H1 (cell line): ENCODE measurements around the gene SCN4A. TPM values are rescaled to one million over a fixed set of nuclear protein-coding genes. Genes with fewer than 3 reads are reported as not detected.

Experiments
- CTCF ChIA-PET: fragments of 300-600 bp; sonication (Branson Sonifier 250); formaldehyde crosslinking; loops from one replicate; lab custom pipeline; 2021; ENCODE audit not compliant: partially characterized antibody; lab: Charles Lee
- POLR2A ChIA-PET: fragments of 300-600 bp; sonication (Branson Sonifier 250); formaldehyde crosslinking; loops from one replicate; lab custom pipeline; 2021; ENCODE audit warnings: inconsistent platforms; ENCODE audit not compliant: partially characterized antibody; lab: Charles Lee
- DNase-seq, 2 experiments: peaks; one replicate each; pipeline versions ENCODE4 v3.0.0 to v3.0.0-alpha.2; 2010 to 2022; ENCODE audit warnings: low spot score in 2 of 2, low read depth in 1 of 2, mixed read lengths in 1 of 2
- FAIRE-seq: peaks from 2 replicates; lab custom pipeline; 2011; peaks lifted over from hg19 to GRCh38; lab: Jason Lieb, UNC
- H2AFZ ChIP-seq: 2 replicates; pipeline ENCODE4 v1.8.1; 2012; ENCODE audit warnings: low read length, inconsistent platforms
- H2AK5ac ChIP-seq: 2 replicates; pipeline ENCODE4 v1.6.1; 2013; ENCODE audit warnings: low read depth, low read length
- H2BK120ac ChIP-seq: replicated peaks from 2 replicates; pipeline ENCODE3; 2013; ENCODE audit warnings: low read depth, low read length, inconsistent platforms
- H2BK12ac ChIP-seq: 2 replicates; pipeline ENCODE4 v1.6.1; 2013; ENCODE audit warnings: low read depth, low read length
- H2BK15ac ChIP-seq: 2 replicates; pipeline ENCODE4 v1.6.1; 2013; ENCODE audit warnings: low read length
- H2BK20ac ChIP-seq: 2 replicates; pipeline ENCODE4 v1.6.1; 2013; ENCODE audit warnings: low read length
- H2BK5ac ChIP-seq: 2 replicates; pipeline ENCODE4 v1.6.1; 2013; ENCODE audit warnings: low read depth, low read length
- H3K14ac ChIP-seq: 2 replicates; pipeline ENCODE4 v1.6.1; 2013; ENCODE audit warnings: inconsistent platforms; ENCODE audit not compliant: insufficient read length
- H3K18ac ChIP-seq: 2 replicates; pipeline ENCODE4 v1.6.1; 2013; ENCODE audit warnings: low read length; ENCODE audit errors: extremely low read depth
- H3K23ac ChIP-seq: 2 replicates; pipeline ENCODE4 v1.6.1; 2013; ENCODE audit warnings: inconsistent platforms; ENCODE audit not compliant: insufficient read length
- H3K23me2 ChIP-seq: 2 replicates; pipeline ENCODE4 v1.6.1; 2013; ENCODE audit warnings: low read depth, low read length
- H3K27ac ChIP-seq: 2 replicates; pipeline ENCODE4 v1.6.1; 2011; ENCODE audit warnings: low read depth, low read length, inconsistent platforms
- H3K27me3 ChIP-seq, 4 experiments: replicated peaks in 1 of 4; 1 replicate in 1 of 4; 2 replicates in 3 of 4; pipeline versions ENCODE4 v1.6.1 to v1.8.1; 2011 to 2013; ENCODE audit warnings: low read length in 3 of 4, mild to moderate bottlenecking in 3 of 4, inconsistent platforms in 2 of 4, mixed read lengths in 2 of 4, moderate library complexity in 1 of 4; ENCODE audit not compliant: control insufficient read depth in 3 of 4, insufficient read depth in 3 of 4; ENCODE audit errors: extremely low read depth in 1 of 4
- H3K36me3 ChIP-seq, 4 experiments: 2 replicates each; pipeline versions ENCODE4 v1.6.1 to v1.8.1; 2011 to 2013; ENCODE audit warnings: mild to moderate bottlenecking in 4 of 4, low read length in 3 of 4, moderate library complexity in 2 of 4, control low read depth in 1 of 4, inconsistent platforms in 1 of 4; ENCODE audit not compliant: insufficient read depth in 4 of 4, control insufficient read depth in 2 of 4
- H3K4ac ChIP-seq: replicated peaks from 2 replicates; pipeline ENCODE3; 2013; ENCODE audit warnings: low read length, low read depth, mixed read lengths, inconsistent platforms; ENCODE audit not compliant: insufficient read length
- H3K4me1 ChIP-seq, 4 experiments: replicated peaks in 1 of 4; 1 replicate in 1 of 4; 2 replicates in 3 of 4; pipeline versions ENCODE4 v1.6.1 to v1.8.1; 2011 to 2013; ENCODE audit warnings: low read length in 3 of 4, inconsistent platforms in 2 of 4, mixed read lengths in 1 of 4; ENCODE audit not compliant: insufficient read depth in 4 of 4, control insufficient read depth in 3 of 4
- H3K4me2 ChIP-seq, 2 experiments: 2 replicates each; pipeline versions ENCODE4 v1.6.1 to v1.8.1; 2011 to 2013; ENCODE audit warnings: low read depth in 2 of 2, low read length in 2 of 2, control low read depth in 1 of 2, inconsistent platforms in 1 of 2, mild to moderate bottlenecking in 1 of 2; ENCODE audit not compliant: insufficient read depth in 1 of 2
- H3K4me3 ChIP-seq, 4 experiments: fragments of 200-600, 300-600 bp in 1 of 4; sonication (generic), shearing (Covaris generic), sonication (Bioruptor Twin) in 1 of 4; 2 replicates each; pipeline versions ENCODE4 v1.5.1 to v1.8.1; 2011 to 2016; ENCODE audit warnings: low read length in 4 of 4, low read depth in 3 of 4, control low read depth in 2 of 4, inconsistent platforms in 2 of 4, mild to moderate bottlenecking in 2 of 4, mixed read lengths in 1 of 4, moderate library complexity in 1 of 4; ENCODE audit not compliant: insufficient read depth in 2 of 4; ENCODE audit errors: extremely low read depth in 1 of 4
- H3K56ac ChIP-seq: replicated peaks from 2 replicates; pipeline ENCODE3; 2013; ENCODE audit warnings: low read depth, mild to moderate bottlenecking, mixed read lengths, low read length, inconsistent platforms; ENCODE audit not compliant: insufficient read length
- H3K79me1 ChIP-seq: 2 replicates; pipeline ENCODE4 v1.6.1; 2013; ENCODE audit warnings: low read depth, low read length, control low read depth
- H3K79me2 ChIP-seq, 2 experiments: 2 replicates each; pipeline versions ENCODE4 v1.6.1 to v1.8.1; 2012 to 2013; ENCODE audit warnings: low read length in 2 of 2, mild to moderate bottlenecking in 2 of 2, inconsistent platforms in 1 of 2; ENCODE audit not compliant: insufficient read depth in 2 of 2, control insufficient read depth in 1 of 2
- H3K9ac ChIP-seq, 4 experiments: replicated peaks in 1 of 4; 1 replicate in 1 of 4; 2 replicates in 3 of 4; pipeline versions ENCODE4 v1.6.1 to v1.8.1; 2011 to 2013; ENCODE audit warnings: low read depth in 3 of 4, low read length in 3 of 4, control low read depth in 2 of 4, mild to moderate bottlenecking in 2 of 4, moderate library complexity in 2 of 4, inconsistent platforms in 1 of 4; ENCODE audit errors: extremely low read depth in 1 of 4
- H3K9me3 ChIP-seq, 2 experiments: 2 replicates each; pipeline versions ENCODE4 v1.6.1 to v1.8.1; 2012 to 2013; ENCODE audit warnings: mild to moderate bottlenecking in 2 of 2, moderate library complexity in 2 of 2, control low read depth in 1 of 2, inconsistent platforms in 1 of 2, low read depth in 1 of 2, low read length in 1 of 2, mixed read lengths in 1 of 2; ENCODE audit not compliant: insufficient read depth in 2 of 2
- H4K20me1 ChIP-seq, 2 experiments: replicated peaks in 1 of 2; 2 replicates each; pipeline versions ENCODE3 to v1.8.1; 2011 to 2013; ENCODE audit warnings: inconsistent platforms in 2 of 2, low read length in 2 of 2, mild to moderate bottlenecking in 1 of 2; ENCODE audit not compliant: insufficient read depth in 2 of 2, control insufficient read depth in 1 of 2
- H4K5ac ChIP-seq: 2 replicates; pipeline ENCODE4 v1.6.1; 2013; ENCODE audit warnings: low read length, low read depth, mixed read lengths, inconsistent platforms; ENCODE audit not compliant: insufficient read length
- H4K8ac ChIP-seq: 2 replicates; pipeline ENCODE4 v1.8.0; 2013; ENCODE audit warnings: mild to moderate bottlenecking, moderate library complexity, low read length, inconsistent platforms; ENCODE audit not compliant: insufficient read depth; ENCODE audit errors: extremely low read depth
- H4K91ac ChIP-seq: replicated peaks from 2 replicates; pipeline ENCODE3; 2013; ENCODE audit warnings: low read length, mixed read lengths, inconsistent platforms; ENCODE audit not compliant: insufficient read length
- BCL11A ChIP-seq, 2 experiments: IDR thresholded peaks; one replicate each; pipeline ENCODE4 v1.6.1; 2011; ENCODE audit warnings: low read depth in 2 of 2, low read length in 2 of 2, mild to moderate bottlenecking in 2 of 2
- CREB1 ChIP-seq: IDR thresholded peaks from 2 replicates; pipeline ENCODE4 v1.6.1; 2012; ENCODE audit warnings: inconsistent platforms
- WGBS, 2 experiments: shearing (Covaris generic) in 1 of 2; methylation state at CpG; one replicate each; pipeline versions ENCODE4 v1.1.6 to v1.1.7; 2013 to 2015; ENCODE audit warnings: low lambda C conversion rate in 2 of 2, mixed read lengths in 2 of 2, inconsistent platforms in 1 of 2, low coverage in 1 of 2, missing lambda C conversion rate in 1 of 2; ENCODE audit not compliant: insufficient replicate concordance in 2 of 2, insufficient coverage in 1 of 2, insufficient read length in 1 of 2; ENCODE audit errors: extremely low coverage in 1 of 2, missing lambda C conversion rate in 1 of 2; 5-methylcytosine and 5-hydroxymethylcytosine counted together
- polyA plus RNA-seq, 7 experiments: library from polyadenylated mRNA; depleted of rRNA in 3 of 7; stranded (reverse) in 5 of 7; unstranded in 2 of 7; fragments of >200 nt in 5 of 7; fragments of 200-250 nt in 2 of 7; gene quantifications; 1 replicate in 5 of 7; 2 replicates in 1 of 7; 4 replicates in 1 of 7; pipeline versions ENCODE4 v1.2.1 to v1.2.3, GENCODE V29; 2011 to 2013; ENCODE audit warnings: missing spikeins in 2 of 7, mixed read lengths in 2 of 7
- total RNA-seq: library from RNA; stranded (reverse); fragmentation: NEBNext Ultra II Directional; extraction: Animal tissue kit (Norgen Biotek cat#: 25700); gene quantifications from 2 replicates; pipeline ENCODE4 v1.2.1, GENCODE V29; 2021

SCN4A gene
- total and polyA plus RNA-seq, 2 of the 8 experiments (the other 6 are each of a cell fraction or from before 2014, with no cell fraction given): 5.0 to 8.5 TPM

DNA sequence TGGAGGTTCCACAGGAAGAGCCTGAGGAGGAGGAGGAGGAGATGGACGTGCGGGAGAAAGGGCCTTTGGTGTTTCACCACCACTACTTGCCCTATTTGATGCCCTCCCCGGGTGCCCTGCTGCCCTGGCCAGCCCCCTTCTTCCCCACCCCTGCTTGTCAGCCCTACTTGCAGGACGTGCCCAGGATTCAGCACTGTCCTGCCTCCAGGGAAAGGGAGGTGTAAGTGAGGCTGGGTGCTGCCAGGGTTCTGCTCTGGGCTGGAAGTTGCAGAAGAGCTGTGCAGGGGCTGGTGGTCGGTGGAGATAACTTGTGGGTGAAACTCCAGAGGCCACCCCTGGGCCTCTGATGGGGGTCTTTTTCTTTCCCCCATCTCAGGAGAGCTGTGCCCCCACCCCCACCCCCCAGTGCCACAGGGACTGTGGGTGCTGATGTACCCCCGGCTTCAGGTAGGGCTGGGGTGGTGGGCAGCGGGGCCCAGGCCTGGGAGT lies 28.4 kb upstream of the SCN4A start:
- H3K23ac ChIP-seq: no peak overlapping the region
- no peak overlapping the region for H4K8ac ChIP-seq
- 91% methylated on average over 6 of the region's 7 CpGs; no CpG with 5 or more reads in 1 of the 2 experiments for WGBS, 2 experiments
- peaks cover 12% of the 10 kb centered on the region; the same call in 1 of the 2 replicates for H3K23me2 ChIP-seq
- H3K27ac ChIP-seq: no peak overlapping the region
- peaks cover 0 to 28% (median 16%) of the 10 kb centered on the region in 4 experiments; a peak in 5 of 7 replicates for H3K27me3 ChIP-seq
- H2AK5ac ChIP-seq: no peak overlapping the region
- no peak overlapping the region for H2BK12ac ChIP-seq
- FAIRE-seq (no peak), DNase-seq (no peak)
- TF ChIP-seq CREB1 (no peak), BCL11A (IDR thresholded peaks at IDR 0.05; ENCODE audit: low read depth in 2 of 2, low read length in 2 of 2) (no peak)
- no peaks in the 10 kb centered on the region for H3K9me3 ChIP-seq
- no peak overlapping the region for H2BK120ac ChIP-seq
- no peak overlapping the region for H2BK20ac ChIP-seq
- CTCF ChIA-PET: interaction anchor here (0.7 to 2.1 kb wide), 8 partner anchors 11 to 89 kb away, joined by 3 to 9 read pairs (median 3); partner anchors contain the start of gene CSHL1
- H3K14ac ChIP-seq: no peak overlapping the region
- H3K4me2 ChIP-seq: no peak overlapping the region
- no peak overlapping the region for H3K4me3 ChIP-seq
- H3K79me2 ChIP-seq: no peaks in the 10 kb centered on the region
- H2BK15ac ChIP-seq: no peak overlapping the region
- POLR2A ChIA-PET: no interaction called here
- H2BK5ac ChIP-seq: no peak overlapping the region
- no peaks in the 10 kb centered on the region for H3K36me3 ChIP-seq
- H4K20me1 ChIP-seq: peaks cover 0 to 5% of the 10 kb centered on the region in 2 experiments
- no peak overlapping the region for H3K18ac ChIP-seq
- H3K79me1 ChIP-seq: no peaks in the 10 kb centered on the region
- no peak overlapping the region for H2AFZ ChIP-seq
- H3K4me1 ChIP-seq: peaks cover 3 to 17% (median 9%) of the 10 kb centered on the region in 4 experiments
- H3K56ac ChIP-seq: no peak overlapping the region
- no peak overlapping the region for H3K9ac ChIP-seq
- H3K4ac ChIP-seq: no peak overlapping the region
- no peak overlapping the region for H4K91ac ChIP-seq
- no peak overlapping the region for H4K5ac ChIP-seq
